Mucosa of rectum (tissue), 2 donors: ENCODE data around the gene RAB37.

Experiments used
- H3K27ac ChIP-seq, 2 donors: one replicate each; pipeline ENCODE4 v1.7.0; 2013; ENCODE audit warnings: inconsistent platforms in 2 of 2, low read depth in 2 of 2, low read length in 2 of 2
- H3K27me3 ChIP-seq, 2 donors: one replicate each; pipeline ENCODE4 v1.7.0; 2013; ENCODE audit warnings: low read length in 2 of 2; ENCODE audit not compliant: control insufficient read depth in 2 of 2, insufficient read depth in 2 of 2
- H3K36me3 ChIP-seq, 2 donors: one replicate each; pipeline ENCODE4 v1.7.0; 2013; ENCODE audit warnings: low read length in 2 of 2; ENCODE audit not compliant: control insufficient read depth in 2 of 2, insufficient read depth in 2 of 2
- H3K4me1 ChIP-seq, 2 donors: one replicate each; pipeline ENCODE4 v1.7.0; 2013; ENCODE audit warnings: low read length in 2 of 2, mild to moderate bottlenecking in 1 of 2; ENCODE audit not compliant: control insufficient read depth in 2 of 2, insufficient read depth in 2 of 2
- H3K4me3 ChIP-seq, 2 donors: one replicate each; pipeline ENCODE4 v1.7.0; 2013; ENCODE audit warnings: low read length in 2 of 2
- H3K9ac ChIP-seq, 2 donors: one replicate each; pipeline ENCODE4 v1.7.0; 2013; ENCODE audit warnings: low read length in 2 of 2, low read depth in 1 of 2, mild to moderate bottlenecking in 1 of 2
- H3K9me3 ChIP-seq, 2 donors: one replicate each; pipeline ENCODE4 v1.7.0; 2013; ENCODE audit warnings: low read length in 2 of 2; ENCODE audit not compliant: control insufficient read depth in 2 of 2
- donor health status: healthy.
- donor health status: Normal muscosa, but diverticular disease.

RAB37 gene, protein sequence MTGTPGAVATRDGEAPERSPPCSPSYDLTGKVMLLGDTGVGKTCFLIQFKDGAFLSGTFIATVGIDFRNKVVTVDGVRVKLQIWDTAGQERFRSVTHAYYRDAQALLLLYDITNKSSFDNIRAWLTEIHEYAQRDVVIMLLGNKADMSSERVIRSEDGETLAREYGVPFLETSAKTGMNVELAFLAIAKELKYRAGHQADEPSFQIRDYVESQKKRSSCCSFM

DNA sequence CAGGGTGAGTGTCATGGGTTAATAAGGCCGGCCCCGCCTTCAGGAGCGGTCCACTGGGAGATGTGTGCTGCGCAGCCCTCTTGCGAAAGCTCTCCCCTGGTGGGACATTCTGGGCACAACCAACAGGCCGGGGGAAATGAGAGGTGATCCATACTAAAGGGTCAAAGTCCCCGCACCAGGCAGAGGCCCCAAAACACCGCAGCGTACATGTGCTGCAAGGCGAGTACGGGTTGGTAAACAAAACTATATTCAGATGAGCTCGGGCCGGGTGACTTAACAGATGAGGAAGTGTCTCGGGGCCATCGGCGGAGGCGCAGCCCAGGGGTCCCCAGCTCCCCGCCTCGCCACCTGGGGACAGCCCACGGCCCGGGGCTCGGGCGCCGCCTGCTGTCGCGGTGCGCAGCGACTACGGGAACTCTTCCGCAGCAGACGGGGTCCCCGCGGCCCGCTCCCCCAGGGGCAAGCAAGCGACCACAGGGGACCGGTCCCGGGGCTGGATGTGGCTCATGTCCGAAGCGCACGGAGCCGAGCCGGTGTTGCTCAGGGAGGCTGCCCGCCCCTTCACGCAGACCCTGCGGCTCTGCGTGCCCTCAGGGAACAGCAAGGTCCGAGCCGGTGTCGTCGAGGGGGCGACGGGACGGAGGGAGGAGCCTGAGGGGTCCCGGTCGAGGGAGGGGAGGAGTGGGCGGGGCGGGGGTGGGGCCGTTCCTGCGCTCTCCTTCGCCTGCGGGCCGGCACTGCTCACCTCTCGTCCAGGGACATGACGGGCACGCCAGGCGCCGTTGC lies at the start of gene RAB37:
Gene RAB37 (plus strand): TSS at position 744 of the 786 bp plus-strand sequence. CDS start 17 bp downstream, at position 761.
- H3K27ac ChIP-seq = peak within 1 kb of the TSS; percentile 57 to 79

DNA sequence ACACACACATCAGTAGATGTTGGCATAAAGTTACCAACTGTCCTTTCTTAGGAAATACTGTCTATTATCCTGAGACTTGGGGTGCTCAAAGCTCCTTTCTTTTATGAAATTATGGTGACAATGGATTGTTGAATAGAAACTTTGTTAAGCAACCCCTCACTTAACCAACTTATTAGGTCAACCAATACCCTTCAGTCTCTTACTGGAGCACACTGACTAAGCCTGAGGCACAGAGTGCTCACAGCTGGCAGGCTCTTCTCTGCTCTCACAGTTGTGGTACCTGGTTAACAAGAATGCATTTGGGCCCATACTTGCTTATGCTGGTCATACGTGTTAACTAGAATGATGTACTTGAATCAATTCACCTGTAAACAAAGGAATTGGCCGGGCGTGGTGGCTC lies 49.2 kb upstream of the RAB37 start:
- H3K4me1 ChIP-seq = no peaks in the 10 kb centered on the region
- H3K9me3 ChIP-seq = no peaks in the 10 kb centered on the region
- no peak overlapping the region for H3K9ac ChIP-seq
- H3K27me3 ChIP-seq = no peaks in the 10 kb centered on the region
- H3K36me3 ChIP-seq = no peaks in the 10 kb centered on the region
- no peak overlapping the region for H3K27ac ChIP-seq
- no peak overlapping the region for H3K4me3 ChIP-seq

More for the DNA sequence above, at the start of gene RAB37:
- Histone ChIP-seq H3K4me1 (peaks cover 16 to 23% of the 10 kb centered on the region in 2 donors), H3K27me3 (peaks cover 14 to 17% of the 10 kb centered on the region in 2 donors), H3K4me3 (peak within 1 kb of the TSS; percentile 65 to 74), H3K36me3 (no peaks in the 10 kb centered on the region), H3K9ac (peak within 1 kb of the TSS; percentile 51 to 58), H3K9me3 (no peaks in the 10 kb centered on the region)

DNA sequence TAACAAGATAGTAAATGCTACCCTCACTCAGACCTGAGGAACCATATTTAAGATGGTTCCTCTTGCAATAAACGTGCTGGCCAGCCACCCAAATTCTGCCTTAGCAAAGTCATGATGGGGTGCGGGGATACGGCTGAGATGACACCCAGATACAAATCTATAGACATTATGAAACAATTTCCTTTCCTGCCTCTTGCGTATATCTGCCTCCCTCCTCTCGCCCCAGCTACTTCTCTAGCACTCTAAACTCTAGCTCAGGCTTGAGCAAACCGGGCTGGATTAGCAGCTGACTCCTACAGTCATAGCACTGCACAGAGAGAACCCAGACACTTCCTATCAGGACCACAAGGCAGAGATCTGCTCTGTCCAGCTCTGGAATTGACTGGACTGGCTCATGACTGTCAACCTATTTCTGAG lies 46.6 kb upstream of the RAB37 start:
- H3K27me3 ChIP-seq = no peaks in the 10 kb centered on the region

DNA sequence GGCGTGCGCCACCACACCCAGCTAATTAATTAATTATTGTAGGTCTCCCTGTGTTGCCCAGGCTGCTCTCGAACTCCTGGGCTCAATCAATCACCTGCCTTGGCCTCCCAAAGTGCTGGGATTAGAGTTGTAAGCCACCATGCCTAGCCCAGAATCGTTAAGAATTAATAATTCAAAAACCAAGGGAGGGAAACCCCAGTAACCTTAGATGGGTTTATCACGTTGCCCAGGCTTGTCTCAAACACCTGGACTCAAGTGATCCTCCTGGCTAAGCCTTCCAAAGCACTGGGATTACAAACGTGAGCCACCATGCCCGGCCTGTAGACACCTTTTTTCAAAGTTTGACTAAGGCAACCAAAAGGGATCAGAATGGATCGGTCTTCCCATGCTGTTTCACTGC lies 45.9 kb upstream of the RAB37 start:
- Histone ChIP-seq H3K27me3 (no peaks in the 10 kb centered on the region), H3K36me3 (no peaks in the 10 kb centered on the region), H3K27ac (no peak overlapping the region), H3K9me3 (no peaks in the 10 kb centered on the region), H3K4me1 (no peaks in the 10 kb centered on the region), H3K9ac (no peak overlapping the region), H3K4me3 (no peak overlapping the region)

More for the DNA sequence above, 46.6 kb upstream of the RAB37 start:
- Histone ChIP-seq H3K36me3 (no peaks in the 10 kb centered on the region), H3K4me3 (no peak overlapping the region), H3K9me3 (no peaks in the 10 kb centered on the region), H3K27ac (peak overlapping the region in 1 of 2 donors; percentile 61), H3K4me1 (no peaks in the 10 kb centered on the region), H3K9ac (no peak overlapping the region)

DNA sequence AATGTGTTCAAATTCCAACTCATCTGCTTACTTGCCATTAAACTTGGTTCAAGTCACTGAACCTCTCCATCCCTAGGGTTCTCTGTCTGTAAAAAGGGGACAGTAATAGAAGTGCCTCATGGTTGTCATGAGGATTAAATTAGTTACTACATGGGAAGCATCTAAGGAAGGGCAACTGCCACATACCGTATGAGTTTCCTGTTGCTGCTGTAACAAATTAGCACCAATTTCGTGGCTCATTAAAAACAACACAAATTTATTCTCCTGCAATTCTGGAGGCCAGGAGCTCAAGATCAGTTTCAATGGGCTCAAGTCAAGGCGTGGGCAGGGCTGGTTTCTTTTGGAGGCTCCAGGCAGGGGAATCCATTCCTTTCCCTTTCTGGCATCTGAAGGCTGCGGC lies 43.0 kb upstream of the RAB37 start:
- peaks cover 0 to 3% of the 10 kb centered on the region in 2 donors for H3K27me3 ChIP-seq
- no peaks in the 10 kb centered on the region for H3K9me3 ChIP-seq
- H3K4me1 ChIP-seq = no peaks in the 10 kb centered on the region
- no peak overlapping the region for H3K4me3 ChIP-seq
- H3K36me3 ChIP-seq = no peaks in the 10 kb centered on the region
- H3K9ac ChIP-seq = no peak overlapping the region
- no peak overlapping the region for H3K27ac ChIP-seq

DNA sequence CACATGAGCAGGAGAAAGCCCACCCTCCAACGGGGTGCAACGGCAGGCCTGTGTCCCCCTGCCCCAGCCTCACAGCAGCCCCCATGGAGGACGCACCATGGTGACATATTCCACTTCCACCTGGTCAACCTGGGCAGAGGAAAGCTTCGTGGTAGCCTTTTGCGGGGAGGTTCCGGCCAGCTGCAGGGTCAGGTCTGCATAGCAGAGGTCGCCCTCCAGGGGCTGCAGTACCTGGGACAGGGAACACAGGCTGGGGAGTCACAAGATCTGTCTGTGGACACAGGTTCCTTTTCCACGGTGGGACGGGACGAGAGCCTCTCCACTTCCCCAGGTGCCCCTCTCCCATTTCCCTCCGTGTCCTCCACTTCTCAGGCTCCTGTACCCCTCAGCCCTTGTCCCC lies 41.4 kb upstream of the RAB37 start:
- Histone ChIP-seq H3K4me3 (no peak overlapping the region), H3K9ac (no peak overlapping the region), H3K4me1 (no peaks in the 10 kb centered on the region), H3K9me3 (no peaks in the 10 kb centered on the region), H3K36me3 (no peaks in the 10 kb centered on the region), H3K27me3 (peaks cover 0 to 3% of the 10 kb centered on the region in 2 donors), H3K27ac (no peak overlapping the region)

DNA sequence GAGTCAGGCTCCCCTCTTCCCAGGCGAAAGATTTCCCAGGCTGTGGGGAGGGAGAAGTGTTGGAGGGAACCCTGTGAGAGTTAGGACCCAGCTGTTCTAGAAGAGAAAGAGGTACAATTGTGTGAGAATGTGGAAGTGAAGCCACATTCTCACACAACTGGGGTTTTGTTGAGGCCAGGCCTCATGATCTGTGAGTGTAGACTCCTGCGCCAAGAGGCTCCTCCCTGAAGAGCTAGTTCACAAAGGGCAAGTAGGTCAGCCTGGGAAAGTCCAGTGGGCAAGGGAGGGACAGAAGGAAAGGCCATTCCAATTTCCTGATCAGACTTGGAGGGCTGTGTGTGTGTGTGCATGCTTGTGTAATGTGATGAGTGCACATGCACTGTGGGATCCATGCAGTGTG lies 39.5 kb upstream of the RAB37 start:
- Histone ChIP-seq H3K4me1 (no peaks in the 10 kb centered on the region), H3K27me3 (peaks cover 0 to 3% of the 10 kb centered on the region in 2 donors), H3K4me3 (no peak overlapping the region), H3K9ac (no peak overlapping the region), H3K27ac (no peak overlapping the region), H3K9me3 (no peaks in the 10 kb centered on the region), H3K36me3 (no peaks in the 10 kb centered on the region)

DNA sequence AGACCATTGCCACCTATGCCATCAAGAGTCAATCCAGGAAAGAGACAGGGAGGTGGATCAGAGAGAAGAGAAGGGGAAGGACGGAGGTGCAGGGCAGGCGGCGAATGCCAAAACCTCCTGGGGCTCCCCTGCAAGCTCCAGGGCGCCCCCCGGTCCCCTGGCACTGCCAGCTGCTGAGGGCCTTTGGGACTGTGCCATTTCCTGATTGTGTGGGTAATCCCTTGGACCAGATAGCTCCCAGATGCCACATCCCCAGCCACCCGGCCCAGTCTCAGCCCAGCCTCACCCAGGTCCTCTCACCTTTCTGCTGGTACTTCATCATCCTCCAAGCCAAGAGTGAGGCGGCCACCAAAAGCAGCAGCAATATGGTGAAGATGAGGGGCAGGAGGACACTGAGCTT lies 39.0 kb upstream of the RAB37 start:
- no peak overlapping the region for H3K4me3 ChIP-seq
- H3K4me1 ChIP-seq = no peaks in the 10 kb centered on the region
- no peak overlapping the region for H3K9ac ChIP-seq
- H3K27me3 ChIP-seq = peaks cover 0 to 3% of the 10 kb centered on the region in 2 donors
- H3K36me3 ChIP-seq = no peaks in the 10 kb centered on the region
- H3K27ac ChIP-seq = no peak overlapping the region
- H3K9me3 ChIP-seq = no peaks in the 10 kb centered on the region

DNA sequence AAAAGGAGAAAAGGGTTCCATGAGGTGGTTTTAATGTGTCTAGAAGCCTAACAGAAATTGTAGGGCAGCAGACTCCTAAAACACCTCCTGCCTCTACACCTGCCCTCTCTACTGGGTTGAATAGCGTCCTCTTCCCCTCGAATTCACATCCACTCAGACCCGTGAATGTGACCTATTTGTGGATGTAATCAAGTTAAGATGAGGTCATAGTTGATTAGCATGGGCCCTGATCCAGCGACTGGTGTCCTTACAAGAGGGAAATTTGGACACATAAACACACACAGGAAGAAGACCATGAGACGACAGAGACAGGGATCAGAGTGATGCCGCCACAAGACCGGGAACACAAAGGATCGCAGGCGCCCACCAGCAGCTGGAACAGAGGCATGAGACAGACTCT lies 37.8 kb upstream of the RAB37 start:
- Histone ChIP-seq H3K9ac (no peak overlapping the region), H3K4me3 (no peak overlapping the region), H3K4me1 (no peaks in the 10 kb centered on the region), H3K36me3 (no peaks in the 10 kb centered on the region), H3K27ac (no peak overlapping the region), H3K27me3 (peaks cover 0 to 3% of the 10 kb centered on the region in 2 donors), H3K9me3 (no peaks in the 10 kb centered on the region)

DNA sequence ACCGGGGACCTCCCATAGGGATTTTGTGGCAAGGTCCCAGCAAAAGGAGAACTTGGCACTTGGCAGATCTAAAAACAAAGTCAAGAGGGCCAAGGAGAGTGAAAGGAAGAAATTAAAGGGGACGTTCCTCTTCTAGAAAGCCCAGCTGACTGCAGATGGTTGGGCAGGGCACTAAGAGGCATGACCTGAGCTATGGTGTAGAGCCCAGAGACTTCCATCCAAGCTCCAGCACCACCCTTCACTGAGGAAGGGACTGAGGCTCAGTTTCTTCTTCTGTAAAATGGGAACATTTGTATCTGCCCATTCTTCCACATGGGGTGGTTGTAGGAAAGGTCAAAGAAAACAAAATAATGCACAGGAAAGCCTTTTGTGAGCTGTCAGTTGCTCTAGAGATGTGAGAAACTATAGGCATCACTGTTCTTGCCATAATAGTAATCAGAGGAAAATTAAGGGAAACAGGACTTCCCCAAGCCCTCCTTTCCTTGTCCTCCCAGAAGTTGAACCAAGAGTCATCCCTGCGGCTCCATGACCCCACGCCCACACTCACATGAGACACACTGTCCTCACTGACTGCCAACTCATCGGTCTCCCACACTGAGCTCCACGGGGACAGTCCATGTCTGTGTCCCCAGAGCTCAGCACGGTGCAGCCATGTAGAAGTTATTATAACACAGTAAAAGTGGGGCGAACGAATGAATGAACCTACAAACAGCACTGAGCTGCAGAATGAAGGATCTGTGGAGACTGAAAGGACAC lies 34.8 kb upstream of the RAB37 start:
- no peak overlapping the region for H3K27ac ChIP-seq
- H3K4me1 ChIP-seq = no peaks in the 10 kb centered on the region
- no peaks in the 10 kb centered on the region for H3K9me3 ChIP-seq
- no peaks in the 10 kb centered on the region for H3K36me3 ChIP-seq
- no peak overlapping the region for H3K4me3 ChIP-seq
- H3K9ac ChIP-seq = no peak overlapping the region
- H3K27me3 ChIP-seq = no peaks in the 10 kb centered on the region
